ENCODE results near the gene DMPK. TPM values are rescaled to one million over a fixed set of nuclear protein-coding genes. Genes with fewer than 3 reads are reported as not detected.

The DMPK gene
- total RNA-seq, 4 donors from 2014 or later: 19.1 to 237 (median 69.2) TPM

DNA sequence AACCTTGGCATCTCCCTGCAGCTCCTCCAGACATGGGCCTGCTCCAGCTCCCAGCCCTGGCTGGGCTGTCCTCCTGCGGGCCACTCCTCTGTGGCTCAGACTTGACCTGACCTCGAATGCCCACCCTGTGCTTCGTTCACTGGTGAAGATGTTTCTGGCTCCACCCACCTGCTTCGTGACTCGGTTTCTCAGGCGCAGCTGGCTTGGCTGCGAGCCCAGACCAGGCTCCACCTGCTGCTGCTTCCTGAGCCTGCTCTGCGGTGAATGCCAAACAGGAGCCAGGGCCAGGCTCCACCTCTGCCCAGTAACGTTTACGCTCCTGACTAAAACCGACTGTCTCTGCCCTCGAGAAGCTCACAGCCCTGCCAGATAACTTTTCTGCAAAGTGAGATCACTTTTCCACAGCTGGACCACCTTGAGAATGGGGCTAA, 41.8 kb upstream of the DMPK start:
- no peak for DNase-seq
- H3K4me1 ChIP-seq: peaks cover 0 to 5% (median 0%) of the 10 kb centered on the region in 4 donors
- no peaks in the 10 kb centered on the region for H3K27me3 ChIP-seq
- 48% methylated on average over 10 of the region's 12 CpGs; no CpG with 5 or more reads in 1 of the 2 donors for WGBS, 2 donors (ENCODE audit: low coverage in 1 of 2)
- no peak overlapping the region for H3K27ac ChIP-seq
- TF ChIP-seq POLR2AphosphoS5 (IDR thresholded peaks at IDR 0.05): peak in 1 of 3 donors; percentile 20
- no peak for TF ChIP-seq POLR2A (IDR thresholded peaks at IDR 0.05)
- in situ Hi-C loops (cut with MboI; ENCODE audit: low pct_ligation_motif_present in 1 of 4, low pct_unique_long_range_greater_than_20kb in 1 of 4, low sequenced_read_pairs in 3 of 4) (no loop called here), intact Hi-C loops (cut with DNase I; ENCODE audit: low total_unique reads) (no loop called here)
- H3K36me3 ChIP-seq: peaks cover 0 to 36% (median 18%) of the 10 kb centered on the region in 4 donors
- no peaks in the 10 kb centered on the region for H3K9me3 ChIP-seq
- no peak overlapping the region for H3K4me3 ChIP-seq

DNA sequence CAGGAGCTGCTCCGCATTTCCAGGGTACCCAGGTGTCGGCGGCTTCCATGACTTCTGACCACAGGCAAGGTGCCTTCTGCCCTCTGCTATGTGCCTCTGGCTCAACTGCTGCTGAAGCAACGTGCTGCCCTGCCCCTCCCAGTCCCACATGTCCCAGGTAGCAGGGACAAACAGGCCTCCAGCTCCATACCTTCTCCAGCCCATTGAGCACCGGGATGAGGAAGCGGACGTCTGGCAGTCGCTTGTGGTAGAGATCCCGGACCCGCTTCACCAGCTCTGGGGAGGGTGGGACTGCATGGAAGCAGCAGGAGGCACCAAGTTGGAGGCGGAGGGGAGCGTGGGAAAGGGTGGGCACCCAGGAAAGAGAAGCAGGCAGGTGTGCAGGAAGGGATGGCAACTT, 40.9 kb upstream of the DMPK start:
- H3K36me3 ChIP-seq: peaks cover 0 to 27% (median 13%) of the 10 kb centered on the region in 4 donors
- 93 to 100% methylated on average over 1 to 12 of the region's 12 CpGs for WGBS, 2 donors (ENCODE audit: low coverage in 1 of 2)
- H3K4me1 ChIP-seq: peaks cover 0 to 5% (median 0%) of the 10 kb centered on the region in 4 donors
- intact Hi-C loops (cut with DNase I; ENCODE audit: low total_unique reads) (no loop called here), in situ Hi-C loops (cut with MboI; ENCODE audit: low pct_ligation_motif_present in 1 of 4, low pct_unique_long_range_greater_than_20kb in 1 of 4, low sequenced_read_pairs in 3 of 4) (no loop called here)
- no peak overlapping the region for H3K27ac ChIP-seq
- no peak for DNase-seq
- TF ChIP-seq, protein P1, sequence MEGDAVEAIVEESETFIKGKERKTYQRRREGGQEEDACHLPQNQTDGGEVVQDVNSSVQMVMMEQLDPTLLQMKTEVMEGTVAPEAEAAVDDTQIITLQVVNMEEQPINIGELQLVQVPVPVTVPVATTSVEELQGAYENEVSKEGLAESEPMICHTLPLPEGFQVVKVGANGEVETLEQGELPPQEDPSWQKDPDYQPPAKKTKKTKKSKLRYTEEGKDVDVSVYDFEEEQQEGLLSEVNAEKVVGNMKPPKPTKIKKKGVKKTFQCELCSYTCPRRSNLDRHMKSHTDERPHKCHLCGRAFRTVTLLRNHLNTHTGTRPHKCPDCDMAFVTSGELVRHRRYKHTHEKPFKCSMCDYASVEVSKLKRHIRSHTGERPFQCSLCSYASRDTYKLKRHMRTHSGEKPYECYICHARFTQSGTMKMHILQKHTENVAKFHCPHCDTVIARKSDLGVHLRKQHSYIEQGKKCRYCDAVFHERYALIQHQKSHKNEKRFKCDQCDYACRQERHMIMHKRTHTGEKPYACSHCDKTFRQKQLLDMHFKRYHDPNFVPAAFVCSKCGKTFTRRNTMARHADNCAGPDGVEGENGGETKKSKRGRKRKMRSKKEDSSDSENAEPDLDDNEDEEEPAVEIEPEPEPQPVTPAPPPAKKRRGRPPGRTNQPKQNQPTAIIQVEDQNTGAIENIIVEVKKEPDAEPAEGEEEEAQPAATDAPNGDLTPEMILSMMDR (IDR thresholded peaks at IDR 0.05): no peak
- TF ChIP-seq POLR2A (IDR thresholded peaks at IDR 0.05): no peak
- no peak for TF ChIP-seq POLR2AphosphoS5 (IDR thresholded peaks at IDR 0.05)
- TF ChIP-seq EP300 (IDR thresholded peaks at IDR 0.05; ENCODE audit: low read depth): no peak
- H3K4me3 ChIP-seq: no peak overlapping the region
- no peaks in the 10 kb centered on the region for H3K9me3 ChIP-seq
- H3K27me3 ChIP-seq: no peaks in the 10 kb centered on the region

DNA sequence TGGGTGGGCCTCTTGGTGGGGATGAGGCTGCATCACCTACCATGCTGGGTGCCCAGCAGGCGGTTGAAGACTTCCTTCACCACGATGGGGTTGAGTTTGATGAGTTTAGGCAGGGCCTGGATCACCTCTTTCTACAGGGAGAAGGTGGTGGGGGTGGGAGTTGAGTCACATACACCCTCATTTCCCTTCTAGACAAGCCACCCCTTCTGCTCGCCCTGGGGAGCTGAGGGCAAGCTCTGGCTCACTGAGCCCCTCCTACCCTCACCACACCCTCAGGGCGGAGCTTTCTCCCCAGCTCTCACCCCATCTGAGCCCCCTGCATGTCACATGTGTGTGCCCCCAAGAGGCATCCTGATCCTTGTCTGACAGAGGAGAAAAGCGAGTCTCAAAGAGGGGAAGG, 40.4 kb upstream of the DMPK start:
- WGBS, 2 donors (ENCODE audit: low coverage in 1 of 2): 98% methylated on average over 5 of the region's 5 CpGs; no CpG with 5 or more reads in 1 of the 2 donors
- DNase-seq: no peak
- Histone ChIP-seq H3K36me3 (peaks cover 0 to 23% (median 11%) of the 10 kb centered on the region in 4 donors), H3K9me3 (no peaks in the 10 kb centered on the region), H3K27ac (no peak overlapping the region), H3K27me3 (no peaks in the 10 kb centered on the region), H3K4me1 (peaks cover 0 to 5% (median 0%) of the 10 kb centered on the region in 4 donors), H3K4me3 (no peak overlapping the region)
- intact Hi-C loops (cut with DNase I; ENCODE audit: low total_unique reads) (no loop called here), in situ Hi-C loops (cut with MboI; ENCODE audit: low pct_ligation_motif_present in 1 of 4, low pct_unique_long_range_greater_than_20kb in 1 of 4, low sequenced_read_pairs in 3 of 4) (no loop called here)
- TF ChIP-seq, protein P1 (IDR thresholded peaks at IDR 0.05): no peak
- TF ChIP-seq EP300 (IDR thresholded peaks at IDR 0.05; ENCODE audit: low read depth): no peak
- no peak for TF ChIP-seq POLR2AphosphoS5 (IDR thresholded peaks at IDR 0.05)
- no peak for TF ChIP-seq POLR2A (IDR thresholded peaks at IDR 0.05)

DNA sequence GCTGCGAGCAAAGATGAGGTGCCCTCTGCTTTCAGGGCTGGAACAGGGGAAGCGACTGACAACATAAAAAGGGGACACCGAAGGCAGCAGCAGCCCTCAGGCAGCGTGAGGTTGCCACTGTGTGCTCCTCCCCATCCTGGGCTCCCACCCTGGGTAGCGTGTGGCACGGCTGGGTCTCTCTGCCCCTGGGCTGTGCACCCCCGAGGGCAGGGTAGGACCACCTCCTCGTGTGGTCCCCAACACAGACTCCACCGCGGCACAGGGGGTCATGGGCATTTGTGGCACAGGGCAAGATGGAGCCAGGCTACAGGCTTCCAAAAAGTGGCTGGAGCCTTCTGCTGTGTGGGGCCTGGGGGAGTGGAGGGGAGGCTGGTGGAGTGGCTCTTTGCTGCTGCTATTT, 39.3 kb upstream of the DMPK start:
- Histone ChIP-seq H3K36me3 (peaks cover 0 to 11% (median 5%) of the 10 kb centered on the region in 4 donors), H3K9me3 (no peaks in the 10 kb centered on the region), H3K27me3 (no peaks in the 10 kb centered on the region), H3K27ac (no peak overlapping the region), H3K4me3 (no peak overlapping the region), H3K4me1 (peaks cover 0 to 9% (median 0%) of the 10 kb centered on the region in 4 donors)
- intact Hi-C loops (cut with DNase I; ENCODE audit: low total_unique reads): no loop called here
- no peak for DNase-seq
- in situ Hi-C loops (cut with MboI; ENCODE audit: low pct_ligation_motif_present in 1 of 4, low pct_unique_long_range_greater_than_20kb in 1 of 4, low sequenced_read_pairs in 3 of 4): no loop called here
- 90% methylated on average over 10 of the region's 10 CpGs; no CpG with 5 or more reads in 1 of the 2 donors for WGBS, 2 donors (ENCODE audit: low coverage in 1 of 2)
- TF ChIP-seq, protein P1 (IDR thresholded peaks at IDR 0.05): no peak
- TF ChIP-seq POLR2AphosphoS5 (IDR thresholded peaks at IDR 0.05) (no peak), POLR2A (IDR thresholded peaks at IDR 0.05) (no peak), EP300 (IDR thresholded peaks at IDR 0.05; ENCODE audit: low read depth) (no peak)

DNA sequence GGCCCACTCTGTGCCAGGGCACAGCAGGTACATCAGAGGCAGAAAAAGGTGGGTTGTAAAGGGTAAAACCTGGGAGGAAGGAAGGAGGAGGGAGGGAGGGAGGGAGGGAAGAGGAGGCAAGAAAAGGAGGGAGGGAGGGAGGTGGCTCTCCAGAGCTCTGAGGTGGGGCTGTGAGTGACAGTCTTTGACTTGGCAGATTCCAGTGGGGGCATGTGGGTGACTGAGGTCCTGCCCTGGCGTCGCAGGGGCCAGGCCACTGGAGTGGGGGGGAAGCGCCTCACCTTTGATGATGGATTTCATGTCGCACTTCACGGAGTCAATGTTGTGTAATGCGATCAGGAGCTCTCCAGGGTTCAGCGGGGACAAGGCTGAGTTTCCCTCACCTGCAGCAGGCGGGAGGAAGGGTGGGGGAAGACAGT, 38.8 kb upstream of the DMPK start:
- no peak for DNase-seq
- 89% methylated on average over 8 of the region's 8 CpGs; no CpG with 5 or more reads in 1 of the 2 donors for WGBS, 2 donors (ENCODE audit: low coverage in 1 of 2)
- Histone ChIP-seq H3K27me3 (no peaks in the 10 kb centered on the region), H3K9me3 (no peaks in the 10 kb centered on the region), H3K4me3 (no peak overlapping the region), H3K27ac (no peak overlapping the region), H3K36me3 (peaks cover 0 to 7% (median 3%) of the 10 kb centered on the region in 4 donors), H3K4me1 (peaks cover 0 to 9% (median 0%) of the 10 kb centered on the region in 4 donors)
- intact Hi-C loops (cut with DNase I; ENCODE audit: low total_unique reads): no loop called here
- in situ Hi-C loops (cut with MboI; ENCODE audit: low pct_ligation_motif_present in 1 of 4, low pct_unique_long_range_greater_than_20kb in 1 of 4, low sequenced_read_pairs in 3 of 4): no loop called here
- TF ChIP-seq, protein P1 (IDR thresholded peaks at IDR 0.05): no peak
- no peak for TF ChIP-seq POLR2A (IDR thresholded peaks at IDR 0.05)
- no peak for TF ChIP-seq POLR2AphosphoS5 (IDR thresholded peaks at IDR 0.05)
- no peak for TF ChIP-seq EP300 (IDR thresholded peaks at IDR 0.05; ENCODE audit: low read depth)

Data from transverse colon (tissue), 4 donors.